Measurements from ENCODE around the gene FBP2. TPM values are rescaled to one million over a fixed set of nuclear protein-coding genes. Genes with fewer than 3 reads are reported as not detected.

Gene FBP2
- total RNA-seq, 2 donors from 2014 or later, result 2.0 TPM; not detected in 1

DNA sequence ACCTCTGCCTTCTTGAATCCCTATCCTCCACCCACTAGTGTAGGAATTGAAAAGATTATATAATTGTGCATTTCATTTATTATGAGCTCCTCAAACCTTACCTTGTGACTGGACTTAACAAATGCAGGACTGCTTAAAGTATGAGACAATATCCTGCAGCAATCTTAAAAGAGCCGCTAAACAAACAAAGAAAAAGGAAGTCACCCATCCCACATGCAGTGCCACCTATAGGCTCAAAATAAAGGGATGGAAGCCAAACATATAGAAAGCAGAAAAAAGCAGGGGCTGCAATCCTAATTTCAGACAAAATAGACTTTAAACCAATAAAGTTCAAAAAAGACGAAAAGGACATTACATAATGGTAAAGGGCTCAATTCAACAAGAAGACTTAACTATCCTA is 30.1 kb downstream of the FBP2 start:
- no peak for DNase-seq (ENCODE audit: low spot score)
- intact Hi-C loops (cut with DNase I), result no loop called here
- no peaks in the 10 kb centered on the region for H3K27me3 ChIP-seq (replicated peaks; ENCODE audit: insufficient read depth)
- TF ChIP-seq, protein P1, sequence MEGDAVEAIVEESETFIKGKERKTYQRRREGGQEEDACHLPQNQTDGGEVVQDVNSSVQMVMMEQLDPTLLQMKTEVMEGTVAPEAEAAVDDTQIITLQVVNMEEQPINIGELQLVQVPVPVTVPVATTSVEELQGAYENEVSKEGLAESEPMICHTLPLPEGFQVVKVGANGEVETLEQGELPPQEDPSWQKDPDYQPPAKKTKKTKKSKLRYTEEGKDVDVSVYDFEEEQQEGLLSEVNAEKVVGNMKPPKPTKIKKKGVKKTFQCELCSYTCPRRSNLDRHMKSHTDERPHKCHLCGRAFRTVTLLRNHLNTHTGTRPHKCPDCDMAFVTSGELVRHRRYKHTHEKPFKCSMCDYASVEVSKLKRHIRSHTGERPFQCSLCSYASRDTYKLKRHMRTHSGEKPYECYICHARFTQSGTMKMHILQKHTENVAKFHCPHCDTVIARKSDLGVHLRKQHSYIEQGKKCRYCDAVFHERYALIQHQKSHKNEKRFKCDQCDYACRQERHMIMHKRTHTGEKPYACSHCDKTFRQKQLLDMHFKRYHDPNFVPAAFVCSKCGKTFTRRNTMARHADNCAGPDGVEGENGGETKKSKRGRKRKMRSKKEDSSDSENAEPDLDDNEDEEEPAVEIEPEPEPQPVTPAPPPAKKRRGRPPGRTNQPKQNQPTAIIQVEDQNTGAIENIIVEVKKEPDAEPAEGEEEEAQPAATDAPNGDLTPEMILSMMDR (IDR thresholded peaks at IDR 0.05), result no peak
- TF ChIP-seq POLR2AphosphoS5 (IDR thresholded peaks at IDR 0.05) (no peak), POLR2A (IDR thresholded peaks at IDR 0.05) (no peak)
- no peaks in the 10 kb centered on the region for H3K36me3 ChIP-seq
- H3K9me3 ChIP-seq, result no peaks in the 10 kb centered on the region
- H3K4me3 ChIP-seq, result no peak overlapping the region
- H3K4me1 ChIP-seq (replicated peaks), result no peaks in the 10 kb centered on the region
- H3K27ac ChIP-seq, result no peak overlapping the region
- 76% methylated on average over 2 of the region's 2 CpGs for WGBS

DNA sequence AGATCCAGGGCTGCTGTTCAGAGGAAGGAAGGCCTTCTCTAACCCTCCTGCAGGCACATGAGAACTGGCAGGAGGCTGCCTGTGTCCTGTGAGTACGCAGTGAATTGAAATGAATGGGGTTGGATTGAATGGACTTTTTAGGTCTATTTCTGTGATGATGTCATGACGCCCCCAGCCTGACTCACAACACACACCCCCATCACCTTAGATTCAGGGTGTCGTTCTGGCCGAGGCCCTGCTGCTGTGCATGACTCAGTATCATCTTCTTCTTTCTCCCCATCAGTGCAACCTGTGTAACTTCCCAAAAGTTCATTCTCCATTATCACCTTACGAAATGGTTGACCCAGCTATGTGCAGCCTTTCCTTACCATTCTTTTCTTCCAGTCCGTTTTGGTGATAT is 33.4 kb downstream of the FBP2 start:
- no peak for DNase-seq (ENCODE audit: low spot score)
- Histone ChIP-seq H3K4me1 (replicated peaks) (no peaks in the 10 kb centered on the region), H3K4me3 (no peak overlapping the region), H3K9me3 (no peaks in the 10 kb centered on the region), H3K27me3 (replicated peaks; ENCODE audit: insufficient read depth) (no peaks in the 10 kb centered on the region), H3K27ac (no peak overlapping the region), H3K36me3 (no peaks in the 10 kb centered on the region)
- WGBS, result 93% methylated on average over 6 of the region's 6 CpGs
- intact Hi-C loops (cut with DNase I), result no loop called here
- TF ChIP-seq, protein P1 (IDR thresholded peaks at IDR 0.05), result no peak
- TF ChIP-seq POLR2AphosphoS5 (IDR thresholded peaks at IDR 0.05), result no peak
- no peak for TF ChIP-seq POLR2A (IDR thresholded peaks at IDR 0.05)

DNA sequence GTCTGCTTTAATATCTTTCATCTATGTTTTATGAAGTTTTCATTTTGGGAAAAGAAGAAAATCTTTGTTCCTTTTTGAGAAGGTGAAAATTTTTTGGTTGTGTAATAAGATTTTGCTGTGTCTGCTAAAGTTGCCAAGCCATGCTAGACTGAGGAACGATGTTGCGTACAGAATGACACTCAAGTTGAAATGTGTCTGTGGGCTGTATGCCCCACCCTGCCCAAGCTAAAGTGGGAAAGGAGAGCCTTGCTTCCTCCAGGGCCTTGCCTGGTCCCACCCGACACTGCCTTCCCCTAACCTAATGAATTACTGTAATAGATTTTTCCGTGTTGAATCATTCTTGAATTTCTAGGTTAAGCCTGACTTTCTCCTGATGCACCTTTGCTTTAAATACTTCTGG is 36.2 kb downstream of the FBP2 start:
- no peak for DNase-seq (ENCODE audit: low spot score)
- no peaks in the 10 kb centered on the region for H3K4me1 ChIP-seq (replicated peaks)
- no peaks in the 10 kb centered on the region for H3K27me3 ChIP-seq (replicated peaks; ENCODE audit: insufficient read depth)
- TF ChIP-seq, protein P1 (IDR thresholded peaks at IDR 0.05), result no peak
- TF ChIP-seq POLR2A (IDR thresholded peaks at IDR 0.05), result no peak
- TF ChIP-seq POLR2AphosphoS5 (IDR thresholded peaks at IDR 0.05), result no peak
- H3K27ac ChIP-seq, result no peak overlapping the region
- WGBS, result 88% methylated on average over 4 of the region's 4 CpGs
- no peak overlapping the region for H3K4me3 ChIP-seq
- H3K36me3 ChIP-seq, result no peaks in the 10 kb centered on the region
- intact Hi-C loops (cut with DNase I), result no loop called here
- no peaks in the 10 kb centered on the region for H3K9me3 ChIP-seq

DNA sequence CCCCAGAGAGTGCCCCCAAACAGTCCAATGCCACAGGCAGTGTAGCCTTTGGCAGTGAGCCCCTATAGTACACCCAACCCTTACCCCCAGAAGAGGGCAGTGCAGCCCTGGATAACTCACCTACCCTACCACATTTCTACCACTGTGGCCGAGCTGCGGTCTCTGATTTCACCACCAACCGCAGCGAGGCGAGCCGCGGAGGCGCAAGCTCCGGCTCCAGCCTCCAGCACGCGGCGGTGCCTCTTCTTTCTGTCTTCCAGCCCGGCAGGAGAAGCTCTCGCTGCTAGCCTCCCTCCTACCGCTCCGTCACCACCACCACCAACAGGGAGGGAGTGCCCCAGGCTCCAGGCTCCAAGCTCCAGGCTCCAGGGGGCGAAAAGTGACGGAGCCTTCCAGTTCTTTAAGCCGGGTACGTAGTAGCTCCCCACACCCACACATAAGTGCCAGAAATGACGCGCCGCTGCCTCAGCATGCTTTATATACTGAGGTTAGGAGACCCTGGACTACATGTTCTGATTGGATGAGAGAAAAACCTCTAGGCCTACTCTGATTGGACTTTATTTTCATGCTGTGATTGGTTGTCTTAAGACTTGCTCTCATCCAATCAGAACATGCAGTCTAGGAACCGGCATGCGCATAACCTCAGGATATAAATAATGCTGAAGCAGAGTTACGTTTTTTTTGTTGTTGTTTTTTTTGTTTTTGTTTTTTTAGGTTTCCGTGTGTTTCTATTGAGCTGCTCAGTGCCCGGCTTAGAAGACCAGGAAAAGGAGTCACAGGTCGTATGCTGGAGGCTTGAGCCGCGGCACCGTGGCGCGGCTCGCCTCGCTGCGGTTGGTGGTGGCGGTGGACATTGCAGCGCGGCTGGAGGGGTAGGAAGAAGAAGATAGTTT is 38.9 kb downstream of the FBP2 start, which contains the start of gene PCAT7:
TSS of gene PCAT7 (plus strand) at position 645 of the 893 bp plus-strand sequence.
- Histone ChIP-seq H3K4me1 (replicated peaks) (no peaks in the 10 kb centered on the region), H3K27ac (peak within 1 kb of the TSS in 1 of 2 donors; percentile 18), H3K9me3 (no peaks in the 10 kb centered on the region), H3K36me3 (no peaks in the 10 kb centered on the region), H3K4me3 (peak within 1 kb of the TSS in 1 of 2 donors; percentile 13), H3K27me3 (replicated peaks; ENCODE audit: insufficient read depth) (no peaks in the 10 kb centered on the region)
- 83% methylated on average over 40 of the region's 40 CpGs for WGBS
- intact Hi-C loops (cut with DNase I), result no loop called here
- peak; percentile 36 for DNase-seq (ENCODE audit: low spot score)
- TF ChIP-seq, protein P1 (IDR thresholded peaks at IDR 0.05), result peak in 3 of 4 experiments; percentile 31 to 61 (median 61)
- TF ChIP-seq POLR2AphosphoS5 (IDR thresholded peaks at IDR 0.05) (no peak), POLR2A (IDR thresholded peaks at IDR 0.05) (no peak)

DNA sequence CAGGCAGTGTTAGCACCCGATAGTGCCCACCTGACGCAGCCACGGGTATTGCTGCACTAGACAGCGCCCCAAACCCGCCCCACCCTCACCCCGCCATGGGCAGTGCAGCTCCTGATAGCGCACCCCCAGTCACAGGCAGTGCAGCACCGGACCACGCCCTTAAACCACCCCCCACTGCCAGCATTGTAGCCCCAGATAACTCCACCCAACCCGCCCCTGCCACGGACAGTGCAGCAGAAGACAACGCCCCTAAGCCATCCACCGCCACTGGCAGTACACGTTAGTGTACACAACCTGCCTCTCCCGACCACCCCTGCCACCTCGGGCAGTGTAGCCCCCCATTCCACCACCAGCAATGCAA is 39.6 kb downstream of the FBP2 start:
- Histone ChIP-seq H3K27me3 (replicated peaks; ENCODE audit: insufficient read depth) (no peaks in the 10 kb centered on the region), H3K9me3 (no peaks in the 10 kb centered on the region), H3K36me3 (no peaks in the 10 kb centered on the region), H3K4me3 (no peak overlapping the region), H3K4me1 (replicated peaks) (no peaks in the 10 kb centered on the region), H3K27ac (no peak overlapping the region)
- TF ChIP-seq, protein P1 (IDR thresholded peaks at IDR 0.05), result no peak
- TF ChIP-seq POLR2A (IDR thresholded peaks at IDR 0.05), result no peak
- TF ChIP-seq POLR2AphosphoS5 (IDR thresholded peaks at IDR 0.05), result no peak
- intact Hi-C loops (cut with DNase I), result no loop called here
- DNase-seq (ENCODE audit: low spot score), result no peak
- WGBS, result 80% methylated on average over 16 of the region's 16 CpGs
